ENCODE results near the gene COX17.

COX17 gene

GRCh38 chr3:119715105-119715504 lies 37.9 kb upstream of the COX17 start:
- in situ Hi-C loops (cut with HindIII; ENCODE audit: low pct_ligation_motif_present, low sequenced_read_pairs), result no loop called here
- Histone ChIP-seq H3K36me3 (replicated peaks) (no peaks in the 10 kb centered on the region), H3K27ac (no peak overlapping the region), H3K27me3 (replicated peaks) (no peaks in the 10 kb centered on the region), H3K4me3 (ENCODE audit: low read depth, low read length) (no peak overlapping the region)
- TF ChIP-seq, protein P1, sequence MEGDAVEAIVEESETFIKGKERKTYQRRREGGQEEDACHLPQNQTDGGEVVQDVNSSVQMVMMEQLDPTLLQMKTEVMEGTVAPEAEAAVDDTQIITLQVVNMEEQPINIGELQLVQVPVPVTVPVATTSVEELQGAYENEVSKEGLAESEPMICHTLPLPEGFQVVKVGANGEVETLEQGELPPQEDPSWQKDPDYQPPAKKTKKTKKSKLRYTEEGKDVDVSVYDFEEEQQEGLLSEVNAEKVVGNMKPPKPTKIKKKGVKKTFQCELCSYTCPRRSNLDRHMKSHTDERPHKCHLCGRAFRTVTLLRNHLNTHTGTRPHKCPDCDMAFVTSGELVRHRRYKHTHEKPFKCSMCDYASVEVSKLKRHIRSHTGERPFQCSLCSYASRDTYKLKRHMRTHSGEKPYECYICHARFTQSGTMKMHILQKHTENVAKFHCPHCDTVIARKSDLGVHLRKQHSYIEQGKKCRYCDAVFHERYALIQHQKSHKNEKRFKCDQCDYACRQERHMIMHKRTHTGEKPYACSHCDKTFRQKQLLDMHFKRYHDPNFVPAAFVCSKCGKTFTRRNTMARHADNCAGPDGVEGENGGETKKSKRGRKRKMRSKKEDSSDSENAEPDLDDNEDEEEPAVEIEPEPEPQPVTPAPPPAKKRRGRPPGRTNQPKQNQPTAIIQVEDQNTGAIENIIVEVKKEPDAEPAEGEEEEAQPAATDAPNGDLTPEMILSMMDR (IDR thresholded peaks at IDR 0.05; ENCODE audit: low read depth, low read length, missing control alignments), result no peak
- DNase-seq, result no peak

GRCh38 chr3:119703820-119704531 lies 26.8 kb upstream of the COX17 start:
- Histone ChIP-seq H3K27me3 (replicated peaks) (no peaks in the 10 kb centered on the region), H3K36me3 (replicated peaks) (no peaks in the 10 kb centered on the region), H3K27ac (no peak overlapping the region), H3K4me3 (ENCODE audit: low read depth, low read length) (no peak overlapping the region)
- TF ChIP-seq, protein P1 (IDR thresholded peaks at IDR 0.05; ENCODE audit: low read depth, low read length, missing control alignments), result no peak
- in situ Hi-C loops (cut with HindIII; ENCODE audit: low pct_ligation_motif_present, low sequenced_read_pairs), result no loop called here
- DNase-seq, result no peak

DNA sequence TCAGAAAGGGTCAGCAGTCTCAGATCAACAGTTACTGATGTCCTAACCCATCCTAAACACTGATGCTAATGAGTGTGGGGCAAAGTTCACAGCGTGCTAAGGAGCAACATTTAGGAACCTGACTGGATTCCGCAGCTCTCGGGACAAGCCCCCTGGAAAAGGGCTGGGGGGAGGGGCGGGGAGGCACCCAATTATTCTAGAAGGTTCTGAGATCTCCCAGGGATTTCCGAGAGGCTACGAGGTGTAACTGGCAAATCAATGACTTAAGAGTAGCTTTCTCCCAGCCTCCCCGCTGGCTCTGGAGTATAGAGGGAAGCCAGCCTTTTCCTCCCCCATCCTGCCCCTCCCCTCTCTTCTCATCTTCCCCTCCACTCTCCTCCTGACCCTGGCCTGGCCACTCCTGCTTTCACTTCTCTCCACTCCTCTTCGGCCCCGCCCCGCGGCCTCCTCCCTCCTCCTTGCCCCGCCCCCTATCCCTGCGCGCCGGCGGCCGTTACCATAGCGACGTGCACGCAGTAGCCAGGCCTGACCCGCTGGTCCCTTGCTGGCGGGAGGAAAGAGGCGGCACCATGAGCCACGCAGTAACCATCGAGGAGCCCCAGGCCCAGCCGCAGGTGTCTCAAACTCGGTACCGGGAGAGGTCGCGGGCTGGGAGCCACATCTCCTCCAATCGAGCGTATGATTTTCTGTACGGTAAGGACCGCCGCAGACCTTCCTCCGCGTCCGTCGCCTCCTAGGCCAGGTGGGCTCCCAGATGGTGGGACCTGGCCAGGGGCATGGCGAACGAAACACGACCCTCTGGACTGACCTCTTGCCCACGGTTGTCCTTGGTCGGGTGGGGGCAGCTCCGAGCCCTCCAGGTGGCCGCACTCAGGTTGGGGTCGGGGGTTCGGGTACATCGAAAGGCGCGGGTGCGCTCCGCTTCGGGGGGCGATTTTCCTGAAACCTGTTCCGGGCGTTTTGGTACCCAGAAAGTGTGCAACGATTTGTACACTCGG lies 25.6 kb upstream of the COX17 start, which contains the start of gene CFAP91:
TSS of gene CFAP91 (plus strand) at position 493 of the 998 bp plus-strand sequence. CDS start at position 570, 77 bp downstream.
- Histone ChIP-seq H3K27ac (no peak within 1 kb of the TSS), H3K4me3 (ENCODE audit: low read depth, low read length) (peak within 1 kb of the TSS; percentile 63), H3K27me3 (replicated peaks) (no peaks in the 10 kb centered on the region), H3K36me3 (replicated peaks) (no peaks in the 10 kb centered on the region)
- TF ChIP-seq, protein P1 (IDR thresholded peaks at IDR 0.05; ENCODE audit: low read depth, low read length, missing control alignments), result no peak
- peak; percentile 95 for DNase-seq
- in situ Hi-C loops (cut with HindIII; ENCODE audit: low pct_ligation_motif_present, low sequenced_read_pairs), result no loop called here

DNA sequence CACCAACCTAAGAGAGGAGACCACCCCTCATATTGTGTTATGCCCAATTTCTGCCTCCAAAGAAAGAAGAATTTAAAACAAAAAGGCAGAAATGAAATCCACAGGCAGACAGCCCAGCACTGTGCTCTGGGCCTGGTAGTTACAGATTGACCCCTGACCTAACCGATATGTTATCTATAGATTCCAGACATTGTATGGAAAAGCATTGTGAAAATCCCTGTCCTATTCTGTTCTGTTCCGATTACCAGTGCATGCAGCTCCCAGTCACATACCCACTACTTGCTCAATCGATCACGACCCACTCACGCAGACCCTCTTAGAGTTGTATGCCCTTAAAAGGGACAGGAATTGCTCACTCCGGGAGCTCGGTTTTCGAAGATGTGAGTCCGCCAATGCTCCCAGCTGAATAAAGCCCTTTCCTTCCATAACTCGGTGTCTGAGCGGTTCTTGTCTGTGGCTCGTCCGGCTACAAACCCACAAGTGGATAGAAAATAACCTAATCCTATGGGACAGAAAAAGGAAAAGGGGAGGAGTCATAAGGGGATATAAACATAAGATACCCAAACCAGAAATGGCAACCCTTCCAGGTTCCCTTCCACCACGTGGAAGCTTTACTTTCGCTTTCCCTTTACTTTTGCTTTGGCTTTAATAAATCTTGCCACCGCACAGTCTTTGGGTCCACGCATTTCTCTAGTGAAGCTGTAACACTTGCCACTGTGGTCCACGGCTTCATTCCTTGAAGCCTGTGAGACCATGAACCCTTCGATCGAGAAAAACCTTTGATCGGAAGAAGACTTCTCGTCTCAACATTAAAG lies 23.9 kb upstream of the COX17 start:
- no peaks in the 10 kb centered on the region for H3K27me3 ChIP-seq (replicated peaks)
- no peak overlapping the region for H3K4me3 ChIP-seq (ENCODE audit: low read depth, low read length)
- TF ChIP-seq, protein P1 (IDR thresholded peaks at IDR 0.05; ENCODE audit: low read depth, low read length, missing control alignments), result no peak
- H3K27ac ChIP-seq, result no peak overlapping the region
- DNase-seq, result no peak
- H3K36me3 ChIP-seq (replicated peaks), result no peaks in the 10 kb centered on the region
- in situ Hi-C loops (cut with HindIII; ENCODE audit: low pct_ligation_motif_present, low sequenced_read_pairs), result no loop called here

GRCh38 chr3:119700269-119700919 lies 23.2 kb upstream of the COX17 start:
- Histone ChIP-seq H3K27ac (no peak overlapping the region), H3K36me3 (replicated peaks) (no peaks in the 10 kb centered on the region), H3K27me3 (replicated peaks) (no peaks in the 10 kb centered on the region), H3K4me3 (ENCODE audit: low read depth, low read length) (no peak overlapping the region)
- in situ Hi-C loops (cut with HindIII; ENCODE audit: low pct_ligation_motif_present, low sequenced_read_pairs), result no loop called here
- peak; percentile 56 for DNase-seq
- TF ChIP-seq, protein P1 (IDR thresholded peaks at IDR 0.05; ENCODE audit: low read depth, low read length, missing control alignments), result no peak
